H1 (cell line): Measurements from ENCODE around the gene EEF2K. TPM values are rescaled to one million over a fixed set of nuclear protein-coding genes. Genes with fewer than 3 reads are reported as not detected.

ENCODE experiments used
- HDAC2 ChIP-seq, 2 experiments: fragments of 300-600 bp in 1 of 2; sonication (generic) in 1 of 2; IDR thresholded peaks; 2 replicates each; pipeline ENCODE4 v1.6.1; 2011 to 2012; ENCODE audit warnings: low read depth in 2 of 2, low read length in 2 of 2, mild to moderate bottlenecking in 2 of 2, moderate library complexity in 2 of 2, borderline replicate concordance in 1 of 2, inconsistent platforms in 1 of 2
- JUND ChIP-seq: IDR thresholded peaks from 2 replicates; pipeline ENCODE4 v1.6.1; 2011; ENCODE audit warnings: mild to moderate bottlenecking, improper control_type of control experiment, low read length
- RAD21 ChIP-seq, 2 experiments: IDR thresholded peaks in 1 of 2; conservative IDR thresholded peaks in 1 of 2; 2 replicates each; pipeline ENCODE4 v1.6.1; 2011; ENCODE audit warnings: low read depth in 2 of 2, low read length in 2 of 2, improper control_type of control experiment in 1 of 2, inconsistent platforms in 1 of 2, mild to moderate bottlenecking in 1 of 2, moderate library complexity in 1 of 2
- SP1 ChIP-seq: IDR thresholded peaks from 2 replicates; pipeline ENCODE4 v1.6.1; 2011; ENCODE audit warnings: low read depth, low read length
- SP4 ChIP-seq: IDR thresholded peaks from 2 replicates; pipeline ENCODE4 v1.6.1; 2012; ENCODE audit warnings: low read length, inconsistent platforms
- polyA plus RNA-seq, 7 experiments: library from polyadenylated mRNA; depleted of rRNA in 3 of 7; stranded (reverse) in 5 of 7; unstranded in 2 of 7; fragments of >200 nt in 5 of 7; fragments of 200-250 nt in 2 of 7; gene quantifications; 1 replicate in 5 of 7; 2 replicates in 1 of 7; 4 replicates in 1 of 7; pipeline versions ENCODE4 v1.2.1 to v1.2.3, GENCODE V29; 2011 to 2013; ENCODE audit warnings: missing spikeins in 2 of 7, mixed read lengths in 2 of 7
- total RNA-seq: library from RNA; stranded (reverse); fragmentation: NEBNext Ultra II Directional; extraction: Animal tissue kit (Norgen Biotek cat#: 25700); gene quantifications from 2 replicates; pipeline ENCODE4 v1.2.1, GENCODE V29; 2021

EEF2K gene
- total and polyA plus RNA-seq, 2 of the 8 experiments (the other 6 are each of a cell fraction or from before 2014, with no cell fraction given), result 14.9 to 30.2 TPM

- TF ChIP-seq RAD21 (IDR thresholded peaks at IDR 0.05 in 1 of 2, conservative IDR thresholded peaks at IDR 0.05 in 1 of 2; ENCODE audit: low read depth in 2 of 2, low read length in 2 of 2) (no peak), SP4 (no peak), JUND (no peak), SP1 (no peak), HDAC2 (IDR thresholded peaks at IDR 0.05; ENCODE audit: borderline replicate concordance in 1 of 2, low read depth in 2 of 2, low read length in 2 of 2) (no peak)
These were observed 107.9 kb downstream of the EEF2K start (continued) for GRCh38 chr16:22313876-22314470.
